Measurements from ENCODE around the gene TMEM26.

TMEM26 gene

DNA sequence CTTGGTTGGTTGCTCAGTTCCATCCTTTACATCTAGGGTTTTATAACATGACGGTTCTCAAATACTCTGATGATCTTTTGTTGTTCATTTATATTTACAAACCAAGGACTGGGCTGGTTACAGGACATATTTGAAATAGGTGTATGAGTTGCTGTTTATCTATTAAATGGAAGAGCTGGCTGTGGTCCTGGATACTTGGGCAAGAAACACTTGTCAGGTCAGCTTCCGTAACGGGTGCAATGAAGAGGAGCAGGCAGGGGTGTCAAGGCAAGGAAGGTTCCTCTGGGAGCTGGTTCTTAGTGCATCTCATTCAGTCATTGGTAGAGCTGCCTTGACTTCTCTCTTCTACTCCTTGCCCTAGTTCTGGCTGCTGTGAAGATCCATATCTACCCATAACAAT lies 4.8 kb upstream of the TMEM26 start:
- DNase-seq: no peak

DNA sequence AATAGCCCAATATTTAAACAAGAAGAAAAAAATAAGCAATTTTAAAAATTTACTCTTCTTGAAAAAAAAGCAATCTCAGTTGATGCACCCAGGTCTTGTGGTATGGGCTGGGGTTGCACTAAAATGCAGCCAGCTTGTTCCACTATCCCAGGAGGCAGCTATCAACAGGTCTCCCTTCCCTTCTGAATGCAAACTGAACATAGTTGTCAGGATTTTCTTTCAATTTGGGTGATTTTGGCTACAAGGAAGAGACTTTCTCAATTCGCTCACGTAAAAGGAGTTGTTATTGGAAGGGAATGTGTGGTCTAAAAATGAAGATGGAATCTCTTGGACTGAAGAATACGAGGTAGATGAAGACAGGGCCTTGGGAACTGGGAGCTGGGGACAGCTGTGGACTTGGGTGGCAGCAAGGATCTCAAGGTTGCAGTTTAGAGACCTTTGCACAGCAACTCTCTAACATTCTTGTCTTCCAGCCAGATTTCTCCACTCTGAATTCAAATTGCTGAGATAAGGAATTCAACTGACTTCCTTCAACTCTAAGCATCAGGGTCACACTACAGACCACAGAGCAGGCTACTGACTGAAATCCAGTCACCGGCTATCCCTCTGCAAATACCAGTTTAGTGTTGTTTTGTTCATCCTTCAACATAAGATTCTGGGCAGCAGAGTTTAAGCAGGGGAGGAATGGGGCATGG lies 3.1 kb upstream of the TMEM26 start:
- DNase-seq: no peak

DNA sequence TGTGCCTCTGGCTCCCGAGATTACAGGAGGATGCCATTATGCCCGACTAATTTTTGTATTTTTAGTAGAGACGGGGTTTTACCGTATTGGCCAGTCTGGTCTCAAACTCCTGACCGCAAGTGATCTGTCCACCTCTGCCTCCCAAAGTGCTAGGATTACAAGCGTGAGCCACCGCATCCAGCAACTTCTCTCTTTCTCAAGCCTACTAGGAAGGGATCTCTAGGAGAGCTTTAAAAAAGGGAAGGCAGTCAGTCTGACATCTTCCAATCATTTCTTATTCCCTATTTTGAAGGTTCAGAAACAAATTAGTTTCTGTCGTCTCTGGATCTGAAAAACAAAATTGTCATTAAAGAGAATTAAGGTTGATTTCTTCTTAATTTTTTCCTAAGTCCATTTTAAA lies 2.5 kb upstream of the TMEM26 start:
- DNase-seq: no peak

DNA sequence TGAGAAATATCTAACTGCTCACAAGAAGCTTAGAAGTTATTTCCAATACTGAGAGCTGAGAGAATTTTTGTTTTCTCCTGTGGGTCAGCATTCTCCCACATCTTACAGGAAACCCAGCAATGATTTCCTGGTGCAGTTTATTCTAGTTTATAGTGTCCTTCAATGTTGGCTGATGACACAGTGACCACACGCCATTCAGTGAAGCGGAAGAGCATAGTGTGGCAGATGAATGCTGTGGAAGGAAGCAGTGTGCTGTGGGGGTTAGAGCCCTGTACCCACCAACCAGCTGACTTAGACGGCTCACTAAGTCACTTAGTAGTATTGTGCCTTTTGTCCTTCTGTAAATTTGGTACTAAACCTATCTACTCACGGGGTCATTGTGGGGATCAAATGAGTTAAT lies 1.4 kb upstream of the TMEM26 start:
- no peak for DNase-seq

DNA sequence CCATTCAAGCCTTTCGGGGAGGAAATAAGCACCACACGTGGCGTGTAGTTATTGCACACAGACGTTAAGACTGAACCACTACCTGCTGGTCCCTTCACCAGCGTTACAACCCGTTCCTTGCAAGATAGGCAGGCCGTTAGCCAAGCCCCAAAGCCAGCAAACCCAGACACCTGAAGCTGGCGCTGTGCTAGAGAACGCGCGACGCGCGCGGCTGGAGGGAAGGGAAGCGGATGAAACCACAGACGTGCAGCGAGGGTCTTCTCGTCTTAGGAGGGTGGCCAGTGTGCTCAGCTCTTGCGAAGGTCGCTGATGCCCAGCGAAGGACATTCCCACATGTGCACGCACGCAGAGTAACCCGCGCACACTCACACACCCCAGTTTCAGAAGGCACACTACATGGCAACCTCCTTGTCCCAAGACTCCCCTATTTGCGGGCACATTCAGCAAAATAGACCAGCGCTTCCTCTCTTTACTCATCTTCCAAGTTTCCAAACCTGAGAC lies 980 bp downstream of the TMEM26 start:
- no peak for DNase-seq

DNA sequence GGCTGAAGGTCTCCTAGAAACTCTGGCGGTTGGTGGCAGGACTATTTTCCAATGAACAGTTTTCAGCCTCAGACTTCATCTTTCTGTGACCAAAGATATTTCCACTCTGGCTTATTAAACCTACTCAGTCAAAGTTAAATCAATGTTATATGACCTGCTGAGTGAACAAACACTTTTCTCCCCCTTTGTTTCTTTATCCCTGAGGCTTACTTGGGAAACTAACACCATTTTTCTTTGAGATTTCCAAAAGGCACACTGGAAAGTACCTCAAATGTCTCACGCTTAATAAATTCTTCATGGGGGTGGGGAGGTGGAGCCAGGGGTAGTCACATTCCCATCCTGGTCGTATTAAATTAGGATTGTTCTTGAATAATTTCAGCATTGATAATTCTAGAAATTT lies 1.8 kb downstream of the TMEM26 start:
- no peak for DNase-seq

DNA sequence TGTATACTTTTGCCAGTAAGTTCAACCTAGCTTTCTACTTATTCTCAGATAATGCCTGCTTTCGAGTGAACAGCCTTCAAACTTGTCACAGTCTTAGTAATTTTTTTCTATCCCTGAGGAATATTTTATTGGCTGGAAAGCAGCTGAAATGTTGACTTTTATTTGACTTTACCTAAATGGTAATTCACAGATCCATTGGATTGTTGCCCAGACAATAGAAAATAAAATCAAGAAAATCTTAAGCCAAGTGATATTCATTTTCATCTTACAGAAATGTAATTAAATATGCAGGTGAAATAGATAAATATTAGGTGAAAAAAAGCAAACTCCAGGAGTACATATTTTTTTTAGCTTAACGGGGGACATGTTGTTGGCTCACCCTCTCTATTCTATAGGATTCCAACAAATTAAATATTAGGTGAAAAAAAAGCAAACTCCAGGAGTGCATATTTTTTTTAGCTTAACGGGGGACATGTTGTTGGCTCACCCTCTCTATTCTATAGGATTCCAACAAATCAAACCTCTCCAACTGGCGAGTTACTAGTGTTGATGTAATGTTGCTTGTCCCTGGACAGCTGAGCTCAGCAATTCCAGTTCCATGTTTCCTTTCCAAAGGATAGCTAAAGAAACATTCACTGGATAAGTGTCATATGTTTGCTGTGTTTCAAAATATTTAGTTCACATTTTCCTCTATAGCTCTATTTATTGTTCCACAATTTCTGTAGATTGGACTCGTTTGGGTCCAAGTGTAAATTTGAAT lies 4.2 kb downstream of the TMEM26 start:
- DNase-seq: no peak

DNA sequence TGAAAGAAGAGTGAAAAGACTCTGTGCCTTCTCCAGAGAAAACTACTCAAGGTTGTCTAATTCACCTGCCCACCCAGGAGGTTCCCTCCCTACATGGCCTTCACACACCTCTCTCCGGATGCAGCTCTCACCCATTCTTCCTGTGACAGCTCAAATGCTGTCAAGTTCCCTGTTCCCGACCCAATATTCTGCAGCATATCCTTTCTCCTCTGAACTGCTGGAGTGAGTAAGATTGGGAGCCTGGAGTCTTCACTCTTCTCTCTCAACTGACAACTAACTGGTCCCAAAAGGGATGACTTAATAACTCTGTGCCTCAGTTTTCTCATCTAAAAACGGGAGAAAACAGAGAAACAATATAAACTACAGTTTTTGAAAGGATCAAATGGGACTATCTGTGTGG lies 5.1 kb downstream of the TMEM26 start:
- no peak for DNase-seq

DNA sequence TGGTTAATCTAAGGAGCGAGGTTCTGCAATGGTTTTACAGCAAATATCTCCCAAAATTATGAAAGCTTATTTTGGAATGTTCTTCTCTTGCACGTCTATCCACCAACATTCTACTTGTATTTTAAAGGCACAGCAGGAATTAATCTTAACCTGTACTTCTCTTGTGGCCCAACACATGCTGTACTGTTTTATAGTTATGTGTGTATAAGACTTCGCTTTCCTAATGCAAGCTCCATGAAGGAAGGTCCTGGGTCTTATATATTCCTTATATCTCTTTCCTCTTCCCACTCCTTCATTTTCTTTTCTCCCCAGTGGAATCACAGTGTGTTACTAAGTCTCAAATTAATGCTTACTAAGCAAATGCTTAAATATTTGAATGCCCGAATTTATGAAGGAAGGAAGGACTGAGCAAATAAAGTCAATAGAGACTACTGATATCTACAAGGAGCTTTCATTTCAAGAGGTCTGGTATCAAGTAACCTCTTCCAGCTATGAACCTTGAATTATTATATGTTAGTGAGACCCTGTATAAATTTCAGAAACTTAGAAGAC lies 14.0 kb downstream of the TMEM26 start:
- no peak for DNase-seq

DNA sequence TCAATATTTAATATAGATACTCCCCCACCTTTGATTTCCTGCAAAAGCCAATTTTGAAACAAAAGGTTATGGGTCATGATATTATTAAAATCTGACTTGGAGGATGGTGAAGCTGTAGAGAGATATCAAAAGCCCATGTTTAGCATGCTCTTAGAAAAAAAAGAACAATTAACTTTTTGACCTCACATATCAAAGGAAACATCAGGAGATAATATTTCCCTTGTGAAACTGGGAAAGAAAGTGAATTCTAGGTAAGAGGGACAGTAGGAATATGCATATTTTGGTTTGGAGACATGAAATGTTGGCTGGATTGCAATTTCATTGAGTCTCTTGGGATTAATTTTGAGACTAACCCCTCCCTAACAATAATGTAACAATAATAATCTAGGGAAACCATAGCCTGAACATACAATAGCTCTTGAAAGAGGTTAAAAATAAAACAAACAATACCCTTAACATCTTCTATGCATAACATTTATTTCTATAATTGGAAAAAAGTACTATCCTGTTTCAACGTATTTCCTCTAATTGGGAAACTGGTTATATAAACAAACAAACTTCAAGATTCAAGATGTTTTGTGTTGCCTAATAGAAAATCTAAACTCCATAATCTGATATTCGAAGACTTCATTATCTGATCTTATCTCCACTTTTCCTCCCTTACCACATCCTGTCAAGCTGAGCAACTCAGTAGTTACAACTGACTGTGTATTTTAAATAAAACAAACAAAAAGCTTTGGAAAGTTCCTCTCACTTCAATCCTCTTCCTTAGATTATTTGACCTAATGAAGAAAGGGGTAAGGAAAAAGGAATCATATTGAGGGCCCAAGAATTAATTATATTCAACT lies 14.8 kb downstream of the TMEM26 start:
- DNase-seq: no peak

DNA sequence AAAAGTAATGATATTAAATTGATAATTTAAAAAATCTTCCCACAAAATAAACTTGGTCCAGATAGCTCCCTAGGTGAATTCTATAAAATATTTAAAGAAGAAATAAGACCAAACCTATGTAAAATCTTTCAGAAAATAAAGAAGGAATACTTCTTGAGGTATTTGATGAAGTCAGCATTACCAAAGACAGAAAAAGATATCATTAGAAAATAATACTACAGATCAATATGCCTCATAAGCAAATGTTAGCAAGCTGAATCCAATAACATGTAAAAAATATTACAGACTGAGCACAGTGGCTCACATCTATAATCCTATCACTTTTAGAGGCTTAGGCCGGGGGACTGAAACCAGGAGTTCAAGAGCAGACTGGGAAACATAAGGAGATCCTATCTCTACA lies 30.0 kb downstream of the TMEM26 start:
- DNase-seq: no peak

DNA sequence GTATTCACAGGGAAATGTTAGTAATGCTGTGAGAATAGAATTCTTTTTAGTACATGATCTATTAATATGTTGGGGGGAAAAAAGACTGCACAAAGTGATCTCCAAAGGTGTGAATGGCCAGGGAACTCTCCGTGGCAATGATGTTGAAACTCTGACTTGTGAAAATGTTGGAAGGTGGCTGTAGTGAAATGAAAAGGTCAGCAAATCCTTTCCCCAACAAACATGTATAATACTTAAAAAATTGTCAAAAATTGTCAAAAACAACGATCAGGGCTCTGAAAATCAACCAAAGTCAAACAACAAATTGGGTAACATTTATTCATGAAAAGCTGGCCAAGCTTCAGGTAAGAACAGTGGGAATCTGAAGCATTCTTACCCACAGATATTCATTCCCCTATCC lies 35.5 kb downstream of the TMEM26 start:
- no peak for DNase-seq

DNA sequence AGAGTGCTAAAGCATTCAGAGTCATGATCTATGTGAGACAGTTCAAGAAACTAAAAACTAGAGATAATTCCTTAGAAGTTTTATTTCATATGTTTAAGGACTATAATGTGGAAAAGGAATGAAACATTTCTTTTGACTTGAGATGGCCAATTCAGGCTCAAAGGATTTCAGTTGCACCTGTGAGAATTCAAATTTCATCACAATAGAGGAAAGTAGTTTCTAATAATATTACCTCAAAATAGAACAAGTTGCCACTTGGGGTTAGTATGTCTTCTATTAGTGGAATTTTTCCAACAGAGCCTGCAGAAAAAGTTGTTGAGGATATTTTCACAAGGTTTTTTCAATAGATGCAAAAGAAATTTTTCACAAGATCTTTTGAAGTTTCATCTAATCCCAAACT lies 37.4 kb downstream of the TMEM26 start:
- DNase-seq: no peak

DNA sequence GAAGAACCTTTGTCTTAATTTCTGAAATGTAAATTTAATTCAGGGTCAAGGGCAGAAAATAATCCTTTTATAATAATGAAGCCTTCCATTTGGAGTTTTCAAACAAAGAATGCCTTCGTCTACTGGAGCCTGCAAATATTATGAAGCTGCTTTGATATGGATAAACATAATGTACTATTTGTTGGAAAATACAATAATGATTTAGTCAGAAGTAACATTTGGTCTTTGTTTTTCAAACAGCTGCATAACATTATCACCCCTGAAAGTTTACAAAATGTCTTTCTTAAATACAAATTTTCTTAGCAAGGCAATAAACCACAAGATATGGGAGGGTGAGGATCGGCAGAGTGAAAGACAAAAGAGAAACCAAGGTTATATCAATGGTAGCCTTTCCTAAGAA lies 41.5 kb downstream of the TMEM26 start:
- DNase-seq: no peak

DNA sequence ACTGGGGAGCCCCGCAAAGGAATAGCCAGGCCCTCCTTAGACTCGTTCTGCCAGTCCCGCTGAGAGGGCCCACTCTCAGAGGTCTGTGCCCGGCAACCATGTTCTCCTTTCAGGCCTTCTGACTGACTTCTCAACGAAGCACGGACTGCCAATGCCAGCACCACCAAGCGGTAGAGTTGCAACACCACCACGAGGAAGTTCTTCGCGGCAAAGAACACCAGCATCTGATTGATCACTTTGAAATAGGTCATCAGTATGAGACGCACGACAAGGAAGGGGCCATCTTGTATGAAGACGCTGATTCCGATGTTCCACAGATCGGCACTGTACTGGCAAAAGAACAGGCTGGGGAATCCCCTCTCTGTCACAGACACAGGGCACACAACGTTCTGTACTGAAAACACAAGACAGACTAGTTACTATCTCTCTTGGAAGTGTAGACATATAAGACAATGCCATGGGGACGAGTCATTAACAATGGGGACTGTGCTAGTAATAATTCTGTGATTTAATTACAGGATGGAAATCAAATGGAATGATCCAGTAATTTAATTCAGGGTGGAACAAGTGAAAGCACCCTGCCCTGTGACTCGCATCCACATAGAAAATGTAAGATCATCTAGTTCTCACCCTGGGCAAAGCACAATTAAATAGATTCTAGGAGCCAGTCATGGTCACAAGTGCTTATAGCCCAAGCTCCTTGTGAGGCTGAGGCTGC lies 42.7 kb downstream of the TMEM26 start:
- DNase-seq: no peak

DNA sequence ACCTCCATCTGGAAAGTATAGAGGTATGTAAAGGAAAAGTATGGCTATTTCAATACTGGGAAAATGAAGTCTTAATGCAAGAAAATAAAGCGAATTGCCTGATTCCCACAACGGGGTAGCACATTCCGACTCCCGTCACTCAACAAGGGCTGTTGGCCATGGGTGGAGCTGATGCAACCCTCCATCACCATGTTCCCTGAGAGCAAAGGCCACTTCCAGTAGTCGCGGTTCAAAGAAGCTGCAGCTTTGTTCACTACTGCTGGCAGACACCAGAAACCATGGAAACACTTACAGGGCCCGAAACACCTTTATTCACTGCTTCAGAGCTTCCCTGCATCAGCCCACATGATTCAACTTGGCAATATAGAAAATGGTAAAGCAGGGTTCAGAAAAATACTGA lies 44.0 kb downstream of the TMEM26 start:
- no peak for DNase-seq

DNA sequence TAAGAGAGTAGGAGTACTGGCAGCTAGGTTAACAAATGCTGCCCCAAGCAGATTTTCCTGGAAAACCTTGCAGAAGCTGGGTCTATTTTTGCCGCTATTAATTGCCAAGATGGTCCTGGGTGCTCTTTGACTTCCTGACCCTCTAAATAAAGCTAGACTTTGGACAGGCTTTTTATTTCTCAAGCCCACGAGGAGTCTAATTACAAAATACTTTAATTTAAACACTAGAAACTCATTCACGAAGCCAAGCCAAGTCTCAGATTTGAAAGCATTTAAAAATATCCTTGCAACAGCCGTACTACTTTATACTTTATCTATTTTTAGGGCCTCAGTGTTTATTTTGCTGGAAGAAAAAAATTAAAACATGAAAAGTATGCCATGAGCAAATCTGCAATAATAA lies 45.1 kb downstream of the TMEM26 start:
- no peak for DNase-seq

DNA sequence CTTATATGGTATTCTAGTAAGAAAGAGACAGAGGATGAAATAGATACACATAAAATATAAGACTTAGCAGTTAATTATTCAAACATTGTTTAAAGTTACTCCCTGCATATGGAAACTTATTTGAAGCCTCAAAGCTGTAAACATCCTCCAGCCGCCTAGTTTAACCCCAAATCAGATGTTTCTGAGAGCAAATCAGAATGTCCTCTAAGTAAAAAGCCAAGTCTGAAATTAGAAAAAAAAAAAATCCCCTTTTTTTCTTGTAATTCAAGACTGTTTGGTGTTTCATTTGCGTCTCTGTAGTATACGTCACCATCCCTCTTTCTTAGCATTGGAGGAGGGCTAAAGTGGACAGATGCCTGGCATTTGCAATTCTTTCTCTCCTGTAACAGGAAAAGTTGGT lies 46.4 kb downstream of the TMEM26 start:
- DNase-seq: no peak

DNA sequence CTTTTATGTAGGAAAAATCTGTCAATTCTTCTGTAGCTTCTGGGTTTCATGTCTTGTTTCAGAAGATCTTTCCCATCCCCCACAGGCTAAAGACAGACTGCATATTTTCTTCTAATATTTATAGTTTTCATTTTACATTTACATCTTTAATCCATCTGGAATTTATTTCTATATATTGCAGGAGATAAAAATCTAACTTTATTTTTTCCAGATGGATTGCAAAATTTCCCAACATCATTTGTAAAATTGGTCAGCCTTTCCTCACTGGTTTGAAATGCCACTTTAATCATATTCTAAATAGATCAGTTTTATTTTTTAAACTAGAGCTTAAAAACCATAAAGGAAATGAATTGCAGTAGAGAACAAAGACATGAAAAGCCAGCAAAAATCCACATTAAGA lies 46.9 kb downstream of the TMEM26 start:
- no peak for DNase-seq

DNA sequence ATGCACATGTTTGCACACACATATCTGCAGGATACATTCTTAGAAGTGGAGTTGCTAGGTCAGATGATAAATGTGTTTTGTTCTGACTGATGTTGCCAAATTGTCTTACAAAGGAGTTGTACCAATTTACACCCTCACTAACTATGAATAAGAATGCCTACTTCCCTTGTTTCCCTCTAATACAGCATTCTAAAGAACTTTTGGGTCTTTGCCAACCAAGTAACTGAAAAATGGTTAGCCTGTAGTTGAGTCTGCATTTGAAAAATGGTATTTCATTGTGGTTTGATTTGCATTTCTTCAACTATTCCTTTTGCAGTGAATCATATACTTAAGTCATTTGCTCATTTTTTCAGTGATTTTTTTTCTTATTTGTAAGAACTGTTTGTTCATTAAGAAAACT lies 48.4 kb downstream of the TMEM26 start:
- DNase-seq: no peak

DNA sequence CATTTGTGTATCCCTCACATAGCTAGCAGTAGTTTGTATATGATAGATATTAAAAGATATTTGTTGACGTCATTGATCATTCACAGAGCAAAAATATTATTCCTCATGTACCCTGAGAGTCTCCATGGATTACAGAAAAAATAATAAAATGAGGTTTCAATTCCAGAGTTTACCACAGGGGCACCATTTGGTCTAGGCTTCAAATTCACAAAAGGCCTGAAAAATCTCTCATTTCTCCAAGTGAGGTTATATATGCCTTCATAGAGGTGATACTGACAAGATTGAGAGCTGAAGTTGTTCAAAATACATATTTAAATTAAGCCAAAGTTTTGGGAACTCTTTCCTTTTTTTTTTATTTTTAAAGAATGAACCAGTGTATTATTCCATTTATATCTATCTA lies 52.7 kb downstream of the TMEM26 start:
- DNase-seq: no peak

DNA sequence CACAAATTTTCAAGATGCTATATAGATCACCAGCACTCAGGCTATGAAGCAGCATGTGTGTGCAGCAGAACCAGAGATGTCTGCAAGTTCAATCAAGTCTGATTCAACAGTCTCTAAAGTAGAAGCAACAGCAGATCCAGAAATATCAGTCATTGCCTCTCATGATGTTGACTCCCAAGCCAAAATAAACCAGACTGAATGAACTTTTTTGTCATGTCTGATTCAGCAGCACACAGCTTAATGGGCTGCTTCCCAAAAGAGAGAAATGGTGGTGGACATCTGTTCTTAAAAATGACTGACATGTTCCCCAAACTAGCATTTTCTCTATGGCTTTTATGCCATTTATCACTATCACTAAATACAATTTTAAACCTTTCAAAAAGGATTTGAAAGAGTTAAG lies 53.8 kb downstream of the TMEM26 start:
- no peak for DNase-seq

Measured in DMS79 treated with DMSO at 0.1 percent for 48 hours (cell line).